ENCODE results near the gene UBC.

Gene UBC

GRCh38 chr12:124914392-124915238 lies at the start of gene UBC:
Gene UBC, minus strand, starts transcription at chr12:124914650. Its CDS starts 879 bp downstream, at chr12:124913771.
- FAIRE-seq (no peak), DNase-seq (ENCODE audit: insufficient read length, low spot score) (peak; percentile 61)

GRCh38 chr12:124963211-124963610 lies 48.8 kb upstream of the UBC start:
- DNase-seq (ENCODE audit: insufficient read length, low spot score) (no peak), FAIRE-seq (no peak)

- FAIRE-seq (peak; percentile 69), DNase-seq (ENCODE audit: insufficient read length, low spot score) (no peak)
These were observed 46.6 kb upstream of the UBC start for GRCh38 chr12:124961055-124961454.

DNA sequence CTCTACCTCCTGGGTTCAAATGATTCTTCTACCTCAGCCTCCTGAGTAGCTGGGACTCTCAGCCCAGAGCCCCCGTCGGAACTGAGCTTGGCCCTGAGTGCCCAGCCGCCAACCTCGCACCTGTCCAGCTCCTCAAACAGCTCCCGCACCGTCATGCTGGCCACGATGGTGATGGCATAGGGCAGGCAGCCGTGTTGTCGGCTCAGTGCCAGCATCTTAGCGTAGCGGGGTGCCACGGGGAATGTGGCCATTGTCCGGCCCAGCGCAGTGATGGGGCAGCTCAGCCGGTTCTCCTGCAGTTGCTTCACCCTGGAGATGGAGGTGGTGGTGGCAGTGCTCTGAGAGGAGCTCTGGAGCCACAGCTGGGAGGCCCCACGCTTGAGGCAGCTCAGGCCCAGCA lies 42.1 kb upstream of the UBC start:
- DNase-seq (ENCODE audit: insufficient read length, low spot score) (no peak), FAIRE-seq (no peak)

DNA sequence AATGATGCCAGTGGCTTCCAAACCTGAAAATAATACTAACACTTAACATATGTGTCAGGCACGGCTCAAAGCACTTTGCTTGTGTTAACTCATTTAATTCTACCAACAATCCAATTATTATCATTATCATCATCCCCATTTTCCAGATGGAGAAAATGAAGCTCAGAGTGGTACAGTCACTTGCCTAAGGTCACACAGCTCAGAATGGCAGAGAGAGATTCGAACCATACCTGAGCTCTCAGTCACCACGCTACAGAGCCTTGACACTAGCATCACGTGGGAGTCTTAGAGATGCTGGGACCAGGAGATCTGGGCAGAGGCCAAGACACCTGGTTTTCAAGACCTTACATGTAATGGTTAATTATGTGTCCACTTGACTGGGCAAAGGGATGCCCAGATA lies 40.3 kb upstream of the UBC start:
- DNase-seq (ENCODE audit: insufficient read length, low spot score) = no peak
- no peak for FAIRE-seq

GRCh38 chr12:124953689-124954405 lies 39.4 kb upstream of the UBC start:
- no peak for DNase-seq (ENCODE audit: insufficient read length, low spot score)

GRCh38 chr12:124952801-124953200 lies 38.4 kb upstream of the UBC start:
- peak; percentile 47 for DNase-seq (ENCODE audit: insufficient read length, low spot score)
- FAIRE-seq = peak; percentile 57

More at GRCh38 chr12:124953689-124954405, 39.4 kb upstream of the UBC start:
- no peak for FAIRE-seq

DNA sequence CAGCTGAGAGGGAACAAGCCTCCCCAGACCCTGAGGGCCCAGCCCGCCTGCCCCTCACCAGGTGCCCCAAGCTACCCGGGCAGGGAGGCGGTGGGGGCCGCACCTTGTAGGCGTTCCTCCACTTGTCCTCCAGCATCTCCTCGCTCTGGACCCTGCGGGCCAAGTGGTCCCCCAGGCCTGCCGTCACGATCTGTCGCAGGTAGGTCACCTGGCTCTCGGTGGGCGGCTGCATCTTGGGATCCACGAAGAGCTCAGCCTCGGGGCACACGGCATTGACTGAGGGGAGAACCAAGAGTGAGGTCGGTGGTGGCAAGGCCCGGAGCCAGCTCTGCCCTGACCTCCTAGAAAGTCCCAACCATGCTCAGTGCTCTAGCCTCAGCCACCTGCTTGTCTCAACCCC lies 37.8 kb upstream of the UBC start:
- FAIRE-seq = no peak
- DNase-seq (ENCODE audit: insufficient read length, low spot score) = no peak

- no peak for DNase-seq (ENCODE audit: insufficient read length, low spot score)
- no peak for FAIRE-seq
These were observed 35.6 kb upstream of the UBC start for GRCh38 chr12:124949779-124950728.

- DNase-seq (ENCODE audit: insufficient read length, low spot score) (no peak), FAIRE-seq (no peak)
These were observed 34.6 kb upstream of the UBC start for GRCh38 chr12:124949066-124949465.

GRCh38 chr12:124947561-124948398 lies 33.3 kb upstream of the UBC start:
- FAIRE-seq (no peak), DNase-seq (ENCODE audit: insufficient read length, low spot score) (no peak)

- DNase-seq (ENCODE audit: insufficient read length, low spot score) (no peak), FAIRE-seq (no peak)
These were observed 32.6 kb upstream of the UBC start for GRCh38 chr12:124947013-124947412.

- no peak for DNase-seq (ENCODE audit: insufficient read length, low spot score)
- no peak for FAIRE-seq
These were observed 32.0 kb upstream of the UBC start for GRCh38 chr12:124946447-124946793.

- FAIRE-seq = no peak
- DNase-seq (ENCODE audit: insufficient read length, low spot score) = no peak
These were observed 26.7 kb upstream of the UBC start for GRCh38 chr12:124941170-124941527.

- FAIRE-seq = peak; percentile 57
These were observed 26.1 kb upstream of the UBC start for GRCh38 chr12:124940393-124941169.

DNA sequence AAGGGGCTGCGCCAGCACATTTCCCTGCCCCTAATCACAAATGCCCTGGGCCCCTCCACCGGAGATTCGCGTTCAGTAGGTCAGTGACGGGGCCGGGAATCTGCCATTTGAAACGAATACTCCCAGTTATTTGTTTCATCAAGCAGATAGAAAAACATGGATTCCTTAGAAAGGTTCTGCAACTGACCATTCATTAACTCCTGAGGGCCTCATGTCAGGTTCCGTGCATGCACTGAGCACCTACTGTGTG lies 25.6 kb upstream of the UBC start:
- FAIRE-seq (no peak), DNase-seq (ENCODE audit: insufficient read length, low spot score) (no peak)

More at GRCh38 chr12:124940393-124941169, 26.1 kb upstream of the UBC start:
- peak; percentile 92 for DNase-seq (ENCODE audit: insufficient read length, low spot score)

- no peak for FAIRE-seq
These were observed 25.1 kb upstream of the UBC start for GRCh38 chr12:124939421-124940142.

DNA sequence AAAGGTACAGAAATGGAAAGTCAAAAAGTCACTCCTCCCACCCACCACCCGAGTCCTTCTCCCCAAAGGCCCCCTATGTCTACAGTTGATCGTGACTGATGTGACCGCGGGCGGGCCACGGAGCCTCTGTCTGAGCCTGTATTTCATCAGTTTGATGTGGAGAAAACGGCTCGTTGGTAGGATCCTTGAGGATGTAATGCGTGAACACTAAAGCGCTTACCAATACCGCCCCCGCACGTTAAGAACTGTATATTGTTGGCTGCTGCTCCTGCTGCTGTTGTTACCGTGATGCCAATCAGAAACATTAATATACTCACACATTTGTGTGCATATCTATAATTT lies 24.6 kb upstream of the UBC start:
- FAIRE-seq = no peak
- DNase-seq (ENCODE audit: insufficient read length, low spot score) = peak; percentile 54

More at GRCh38 chr12:124939421-124940142, 25.1 kb upstream of the UBC start:
- DNase-seq (ENCODE audit: insufficient read length, low spot score) = peak; percentile 72

DNA sequence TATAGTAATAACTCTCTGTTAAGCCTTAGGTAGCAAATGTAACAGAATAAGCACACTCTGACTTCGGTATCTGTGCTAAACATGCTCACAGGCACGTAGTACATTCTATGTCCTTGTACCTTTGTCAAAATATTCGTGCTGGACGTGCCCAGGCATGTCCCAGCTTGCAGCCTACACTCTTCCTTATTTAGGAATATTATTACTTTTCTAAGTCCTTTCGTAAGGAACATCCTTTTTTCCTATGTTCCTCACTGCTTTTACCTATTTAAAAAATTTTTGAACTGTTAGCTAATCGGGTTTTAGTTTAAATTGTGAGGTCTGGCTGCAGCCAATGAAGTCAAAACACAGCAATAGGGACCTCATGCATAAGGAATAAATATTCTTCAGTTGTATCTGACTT lies 24.1 kb upstream of the UBC start:
- DNase-seq (ENCODE audit: insufficient read length, low spot score) = no peak
- no peak for FAIRE-seq
